Measurements from ENCODE around the gene LPAR6.

The LPAR6 gene

GRCh38 chr13:48446464-48446863, 33.6 kb upstream of the LPAR6 start:
- 0 out of 2 replicates have a peak, but pooled peaks cover 4% of the 10 kb centered on the region for H3K9me3 ChIP-seq (ENCODE audit: low read length)
- no peaks in the 10 kb centered on the region for H3F3A ChIP-seq (ENCODE audit: insufficient read depth, low read length)
- no peaks in the 10 kb centered on the region for H3K79me2 ChIP-seq (ENCODE audit: insufficient read depth, low read length)
- TF ChIP-seq EZH2 (IDR thresholded peaks at IDR 0.05; ENCODE audit: borderline replicate concordance, low read length) (no peak), CTCF (IDR thresholded peaks at IDR 0.05; ENCODE audit: low read length) (no peak)
- H3K4me2 ChIP-seq (ENCODE audit: low read length): no peak overlapping the region
- no peak overlapping the region for H3K9ac ChIP-seq (ENCODE audit: low read length)
- H3K27ac ChIP-seq (ENCODE audit: low read depth, low read length, poor library complexity, severe bottlenecking): no peak overlapping the region
- H3K36me3 ChIP-seq (ENCODE audit: insufficient read depth, low read length): peaks cover 10% of the 10 kb centered on the region
- H3K27me3 ChIP-seq (ENCODE audit: insufficient read depth, low read length): no peaks in the 10 kb centered on the region
- no peaks in the 10 kb centered on the region for H3K4me1 ChIP-seq (ENCODE audit: insufficient read depth, low read length, severe bottlenecking)
- H3K9me2 ChIP-seq (ENCODE audit: low read depth, low read length): no peaks in the 10 kb centered on the region
- H3K4me3 ChIP-seq (ENCODE audit: low read depth, low read length, poor library complexity, severe bottlenecking): no peak overlapping the region
- H2AFZ ChIP-seq (ENCODE audit: low read length): no peak overlapping the region
- no peaks in the 10 kb centered on the region for H4K20me1 ChIP-seq (ENCODE audit: insufficient read depth, low read length)

DNA sequence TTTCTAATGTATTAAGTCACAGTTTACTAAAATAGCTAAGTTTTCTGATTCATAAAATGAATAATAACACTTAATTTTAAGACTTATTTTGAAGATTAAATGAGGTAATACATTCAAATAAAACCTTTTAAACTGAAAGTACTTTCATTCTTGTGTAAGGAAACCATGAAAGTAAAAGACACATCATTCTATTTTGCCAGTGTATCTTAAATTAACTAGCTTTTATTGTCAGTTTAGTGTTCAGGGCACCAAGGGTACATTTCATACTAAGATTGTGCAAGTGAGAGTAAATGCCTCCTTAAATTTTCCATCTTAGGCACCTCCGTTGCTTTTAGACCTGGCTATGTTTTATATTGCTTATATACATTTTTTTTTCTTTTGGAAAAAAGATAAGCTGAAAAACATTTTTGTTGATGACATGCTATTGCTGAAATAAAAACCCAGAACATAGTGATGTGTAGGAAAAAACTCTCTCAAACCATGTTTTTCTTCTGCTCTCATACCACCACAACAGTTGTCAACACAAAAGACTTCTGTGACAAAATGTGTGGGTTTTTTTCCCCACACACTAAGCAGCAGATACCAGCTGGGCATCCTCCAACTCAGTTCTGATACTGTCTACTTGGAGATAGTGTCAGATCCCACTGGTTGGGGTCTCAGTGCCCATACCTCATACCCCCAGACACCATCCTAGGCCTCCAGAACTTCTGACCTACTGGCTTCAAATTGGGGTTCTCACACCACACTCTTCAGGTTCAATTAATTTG, 30.7 kb upstream of the LPAR6 start:
- no peak for TF ChIP-seq EZH2 (IDR thresholded peaks at IDR 0.05; ENCODE audit: borderline replicate concordance, low read length)
- TF ChIP-seq CTCF (IDR thresholded peaks at IDR 0.05; ENCODE audit: low read length): no peak
- no peaks in the 10 kb centered on the region for H3K9me2 ChIP-seq (ENCODE audit: low read depth, low read length)
- no peaks in the 10 kb centered on the region for H3K27me3 ChIP-seq (ENCODE audit: insufficient read depth, low read length)
- no peak overlapping the region for H3K4me2 ChIP-seq (ENCODE audit: low read length)
- H3K36me3 ChIP-seq (ENCODE audit: insufficient read depth, low read length): peaks cover 10% of the 10 kb centered on the region; the same call in 1 of the 2 replicates
- no peak overlapping the region for H3K9ac ChIP-seq (ENCODE audit: low read length)
- no peak overlapping the region for H3K4me3 ChIP-seq (ENCODE audit: low read depth, low read length, poor library complexity, severe bottlenecking)
- H3K79me2 ChIP-seq (ENCODE audit: insufficient read depth, low read length): no peaks in the 10 kb centered on the region
- H3K4me1 ChIP-seq (ENCODE audit: insufficient read depth, low read length, severe bottlenecking): no peaks in the 10 kb centered on the region
- H3F3A ChIP-seq (ENCODE audit: insufficient read depth, low read length): no peaks in the 10 kb centered on the region
- no peaks in the 10 kb centered on the region for H4K20me1 ChIP-seq (ENCODE audit: insufficient read depth, low read length)
- H2AFZ ChIP-seq (ENCODE audit: low read length): no peak overlapping the region
- H3K27ac ChIP-seq (ENCODE audit: low read depth, low read length, poor library complexity, severe bottlenecking): no peak overlapping the region
- no peaks in the 10 kb centered on the region for H3K9me3 ChIP-seq (ENCODE audit: low read length)

- Histone ChIP-seq H2AFZ (ENCODE audit: low read length) (no peak overlapping the region), H3K36me3 (ENCODE audit: insufficient read depth, low read length) (peaks cover 3% of the 10 kb centered on the region; the same call in 1 of the 2 replicates), H3K27me3 (ENCODE audit: insufficient read depth, low read length) (no peaks in the 10 kb centered on the region), H3K4me2 (ENCODE audit: low read length) (no peak overlapping the region), H3K79me2 (ENCODE audit: insufficient read depth, low read length) (no peaks in the 10 kb centered on the region), H3K9me2 (ENCODE audit: low read depth, low read length) (no peaks in the 10 kb centered on the region), H3K4me3 (ENCODE audit: low read depth, low read length, poor library complexity, severe bottlenecking) (no peak overlapping the region), H3K27ac (ENCODE audit: low read depth, low read length, poor library complexity, severe bottlenecking) (no peak overlapping the region), H3K9me3 (ENCODE audit: low read length) (no peaks in the 10 kb centered on the region), H3K4me1 (ENCODE audit: insufficient read depth, low read length, severe bottlenecking) (no peaks in the 10 kb centered on the region), H3F3A (ENCODE audit: insufficient read depth, low read length) (no peaks in the 10 kb centered on the region), H4K20me1 (ENCODE audit: insufficient read depth, low read length) (no peaks in the 10 kb centered on the region), H3K9ac (ENCODE audit: low read length) (no peak overlapping the region)
- TF ChIP-seq EZH2 (IDR thresholded peaks at IDR 0.05; ENCODE audit: borderline replicate concordance, low read length): no peak
- TF ChIP-seq CTCF (IDR thresholded peaks at IDR 0.05; ENCODE audit: low read length): no peak
Measured at GRCh38 chr13:48437371-48437770, 24.5 kb upstream of the LPAR6 start.

All from OCI-LY1 (cell line).